GM21515 (cell line): ENCODE measurements around the gene SCYL3.
"Not testable (repeated sequence)": the region's sequence is repeated elsewhere in the genome, so short reads cannot be mapped to it uniquely, and the experiment has no call there.

ENCODE experiments used
- ATAC-seq: cut with Tn5 transposase; IDR thresholded peaks from one replicate; pipeline ENCODE4 v1.9.1; 2021; ENCODE audit not compliant: unreplicated experiment

SCYL3 gene

GRCh38 chr1:169871988-169872387 lies 21.7 kb downstream of the SCYL3 start:
- ATAC-seq = not testable (repeated sequence)

GRCh38 chr1:169869426-169869825 lies 24.3 kb downstream of the SCYL3 start:
- ATAC-seq = no peak

- ATAC-seq = no peak
Measured at GRCh38 chr1:169868978-169869377, 24.7 kb downstream of the SCYL3 start.

- no peak for ATAC-seq
Measured at GRCh38 chr1:169867012-169867675, 26.6 kb downstream of the SCYL3 start.

- no peak for ATAC-seq
Measured at GRCh38 chr1:169866577-169866976, 27.1 kb downstream of the SCYL3 start.

- ATAC-seq = not testable (repeated sequence)
Measured at GRCh38 chr1:169864531-169864930, 29.2 kb downstream of the SCYL3 start.

GRCh38 chr1:169860750-169861149 lies 32.9 kb downstream of the SCYL3 start:
- no peak for ATAC-seq

GRCh38 chr1:169860187-169860586 lies 33.5 kb downstream of the SCYL3 start:
- ATAC-seq = no peak

- ATAC-seq = no peak
Measured at GRCh38 chr1:169859001-169859400, 34.7 kb downstream of the SCYL3 start.

- no peak for ATAC-seq
Measured at GRCh38 chr1:169858467-169858866, 35.2 kb downstream of the SCYL3 start.

GRCh38 chr1:169853341-169853740 lies 40.4 kb downstream of the SCYL3 start:
- ATAC-seq = no peak

- no peak for ATAC-seq
Measured at GRCh38 chr1:169849346-169850022, 44.2 kb downstream of the SCYL3 start.

GRCh38 chr1:169848456-169848855 lies 45.2 kb downstream of the SCYL3 start:
- ATAC-seq = no peak

GRCh38 chr1:169844941-169845608 lies 48.6 kb downstream of the SCYL3 start:
- ATAC-seq = no peak

GRCh38 chr1:169838942-169839341 lies 54.8 kb downstream of the SCYL3 start:
- ATAC-seq = no peak

- ATAC-seq = no peak
Measured at GRCh38 chr1:169836198-169836597, 57.5 kb downstream of the SCYL3 start.

- no peak for ATAC-seq
Measured at GRCh38 chr1:169835647-169836046, 58.0 kb downstream of the SCYL3 start.

- no peak for ATAC-seq
Measured at GRCh38 chr1:169834869-169835268, 58.8 kb downstream of the SCYL3 start.

- ATAC-seq = no peak
Measured at GRCh38 chr1:169833179-169833901, 60.4 kb downstream of the SCYL3 start.

- no peak for ATAC-seq
Measured at GRCh38 chr1:169829671-169830070, 64.0 kb downstream of the SCYL3 start.

- ATAC-seq = no peak
Measured at GRCh38 chr1:169824153-169824552, 69.5 kb downstream of the SCYL3 start.

- ATAC-seq = no peak
Measured at GRCh38 chr1:169821500-169821899, 72.2 kb downstream of the SCYL3 start.
